HL-60 (cell line): ENCODE measurements around the gene KCNMA1.

Experiments used
- DNase-seq, 2 experiments: peaks; one replicate each; pipeline ENCODE4 v3.0.0-alpha.2; 2010 to 2020; ENCODE audit warnings: low read depth in 1 of 2, low spot score in 1 of 2
- H3K27ac ChIP-seq: fragments of 250-450 bp; sonication (Bioruptor Pico); replicated peaks from 2 replicates; pipeline ENCODE4 v1.5.1; 2020; ENCODE audit warnings: mild to moderate bottlenecking, moderate library complexity
- H3K27me3 ChIP-seq: fragments of 250-450 bp; sonication (Bioruptor Pico); 2 replicates; pipeline ENCODE4 v1.5.1; 2021; ENCODE audit warnings: mild to moderate bottlenecking, moderate library complexity; ENCODE audit not compliant: insufficient read depth, poor library complexity, severe bottlenecking
- H3K4me3 ChIP-seq: replicated peaks from 2 replicates; pipeline ENCODE4 v1.5.1; 2011; ENCODE audit warnings: mild to moderate bottlenecking, control low read depth, low read length; ENCODE audit not compliant: insufficient read depth
- CTCF ChIP-seq: IDR thresholded peaks from one replicate; pipeline ENCODE4 v1.5.1; 2011; ENCODE audit warnings: low read length, control low read depth, inconsistent platforms; ENCODE audit not compliant: insufficient read depth
- GABPA ChIP-seq: IDR thresholded peaks from 2 replicates; pipeline ENCODE4 v1.6.1; 2012; ENCODE audit warnings: low read depth
- POLR2AphosphoS5 ChIP-seq: IDR thresholded peaks from 2 replicates; pipeline ENCODE4 v1.6.1; 2012; ENCODE audit warnings: low read depth
- REST ChIP-seq: IDR thresholded peaks from 2 replicates; pipeline ENCODE4 v1.6.1; 2012; ENCODE audit warnings: low read depth; ENCODE audit not compliant: insufficient replicate concordance
- SPI1 ChIP-seq: IDR thresholded peaks from 2 replicates; pipeline ENCODE4 v1.6.1; 2012; ENCODE audit warnings: low read depth, mild to moderate bottlenecking, borderline replicate concordance

KCNMA1 gene

GRCh38 chr10:76977901-76978300 lies 659.7 kb downstream of the KCNMA1 start:
- TF ChIP-seq GABPA (no peak), CTCF (no peak), POLR2AphosphoS5 (no peak), SPI1 (no peak), REST (no peak)
- Histone ChIP-seq H3K4me3 (no peak overlapping the region), H3K27me3 (peaks cover 4% of the 10 kb centered on the region), H3K27ac (no peak overlapping the region)
- no peak for DNase-seq

- TF ChIP-seq GABPA = no peak
- TF ChIP-seq SPI1 = no peak
- no peak for DNase-seq
- H3K4me3 ChIP-seq = no peak overlapping the region
- no peak overlapping the region for H3K27ac ChIP-seq
- peaks cover 4% of the 10 kb centered on the region for H3K27me3 ChIP-seq
These were observed 660.6 kb downstream of the KCNMA1 start for GRCh38 chr10:76977046-76977445.

- Histone ChIP-seq H3K4me3 (no peak overlapping the region), H3K27me3 (peaks cover 4% of the 10 kb centered on the region), H3K27ac (no peak overlapping the region)
- DNase-seq = no peak
- TF ChIP-seq REST (no peak), POLR2AphosphoS5 (no peak), SPI1 (no peak), CTCF (no peak), GABPA (no peak)
These were observed 661.5 kb downstream of the KCNMA1 start for GRCh38 chr10:76976142-76976541.

- DNase-seq = no peak
- H3K27ac ChIP-seq = no peak overlapping the region
- no peak for TF ChIP-seq GABPA
- peaks cover 4% of the 10 kb centered on the region for H3K27me3 ChIP-seq
- H3K4me3 ChIP-seq = no peak overlapping the region
These were observed 662.5 kb downstream of the KCNMA1 start for GRCh38 chr10:76975126-76975525.

- Histone ChIP-seq H3K4me3 (no peak overlapping the region), H3K27me3 (no peaks in the 10 kb centered on the region), H3K27ac (no peak overlapping the region)
- no peak for DNase-seq
- TF ChIP-seq GABPA (no peak), REST (no peak), CTCF (no peak), SPI1 (no peak), POLR2AphosphoS5 (no peak)
These were observed 663.5 kb downstream of the KCNMA1 start for GRCh38 chr10:76974017-76974691.
